SJCRH30 (cell line): ENCODE data around the gene SCN4A. TPM values are rescaled to one million over a fixed set of nuclear protein-coding genes. Genes with fewer than 3 reads are reported as not detected.
"Not testable (repeated sequence)": the region's sequence is repeated elsewhere in the genome, so short reads cannot be mapped to it uniquely, and the experiment has no call there.

Experiments
- DNase-seq, 2 experiments: peaks; one replicate each; pipeline ENCODE4 v3.0.0-alpha.2; 2015 to 2020
- H3K27ac ChIP-seq: fragments of 250-450 bp; sonication (Bioruptor Pico); 2 replicates; pipeline ENCODE4 v1.5.1; 2020; ENCODE audit warnings: mild to moderate bottlenecking, moderate library complexity
- H3K27me3 ChIP-seq: fragments of 250-450 bp; sonication (Bioruptor Pico); 2 replicates; pipeline ENCODE4 v1.5.1; 2020; ENCODE audit warnings: mild to moderate bottlenecking, moderate library complexity
- H3K36me3 ChIP-seq: fragments of 250-450 bp; sonication (Bioruptor Pico); 2 replicates; pipeline ENCODE4 v1.5.1; 2020; ENCODE audit warnings: mild to moderate bottlenecking, moderate library complexity
- H3K4me1 ChIP-seq: fragments of 250-450 bp; sonication (Bioruptor Pico); 2 replicates; pipeline ENCODE4 v1.5.1; 2020; ENCODE audit warnings: mild to moderate bottlenecking, moderate library complexity
- H3K4me3 ChIP-seq: fragments of 250-450 bp; sonication (Bioruptor Pico); 2 replicates; pipeline ENCODE4 v1.5.1; 2020; ENCODE audit warnings: mild to moderate bottlenecking, moderate library complexity
- H3K9me3 ChIP-seq: fragments of 250-450 bp; sonication (Bioruptor Pico); replicated peaks from 2 replicates; pipeline ENCODE4 v1.5.1; 2020; ENCODE audit warnings: mild to moderate bottlenecking, moderate library complexity
- total RNA-seq: library from RNA; depleted of rRNA; stranded (reverse); fragments of >200 nt; shearing (Covaris generic); gene quantifications from 2 replicates; pipeline ENCODE4 v1.2.3, GENCODE V29; 2014; rRNA removed

Gene SCN4A
- 12.4 and 14.3 TPM in 2 replicates for total RNA-seq

DNA sequence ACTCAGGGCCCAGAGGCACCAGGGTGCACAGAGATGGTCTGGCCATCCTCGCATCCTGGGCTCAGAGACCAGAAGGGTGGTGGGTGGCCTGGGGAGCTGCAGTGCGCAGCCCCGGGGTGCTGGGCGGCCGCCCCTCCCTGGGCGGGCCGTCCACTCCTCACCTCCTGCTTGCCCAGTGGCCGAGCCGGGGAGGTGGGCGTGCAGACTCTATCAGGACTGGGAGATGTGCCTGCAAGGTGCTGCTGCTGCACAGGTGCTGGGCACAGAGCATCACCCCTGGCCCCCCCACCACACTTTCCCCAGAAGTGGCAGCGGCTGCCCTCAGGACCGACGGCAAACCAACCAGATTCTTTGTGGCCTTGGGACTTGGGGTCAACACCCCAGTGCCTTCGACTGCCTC is at the start of gene SCN4A:
TSS of gene SCN4A (minus strand) at position 123 of the 400 bp plus-strand sequence. CDS start at position 46, 77 bp downstream.
- Histone ChIP-seq H3K27me3 (no peaks in the 10 kb centered on the region), H3K36me3 (peaks cover 16% of the 10 kb centered on the region; the same call in 1 of the 2 replicates), H3K27ac (no peak within 1 kb of the TSS), H3K4me1 (peaks cover 14% of the 10 kb centered on the region), H3K9me3 (no peaks in the 10 kb centered on the region), H3K4me3 (no peak within 1 kb of the TSS)
- no peak for DNase-seq

- Histone ChIP-seq H3K27me3 (no peaks in the 10 kb centered on the region; the same call in 1 of the 2 replicates), H3K4me3 (no peak within 1 kb of the TSS; the same call in 1 of the 2 replicates), H3K9me3 (no peaks in the 10 kb centered on the region), H3K36me3 (no peaks in the 10 kb centered on the region), H3K4me1 (no peaks in the 10 kb centered on the region; the same call in 1 of the 2 replicates), H3K27ac (no peak within 1 kb of the TSS)
- no peak for DNase-seq
Observed at GRCh38 chr17:64020056-64020766, 47.5 kb upstream of the SCN4A start, which contains the start of gene ICAM2. Gene ICAM2 (minus strand): TSS chr17:64020633. CDS start chr17:64006691, 13,942 bp downstream.

DNA sequence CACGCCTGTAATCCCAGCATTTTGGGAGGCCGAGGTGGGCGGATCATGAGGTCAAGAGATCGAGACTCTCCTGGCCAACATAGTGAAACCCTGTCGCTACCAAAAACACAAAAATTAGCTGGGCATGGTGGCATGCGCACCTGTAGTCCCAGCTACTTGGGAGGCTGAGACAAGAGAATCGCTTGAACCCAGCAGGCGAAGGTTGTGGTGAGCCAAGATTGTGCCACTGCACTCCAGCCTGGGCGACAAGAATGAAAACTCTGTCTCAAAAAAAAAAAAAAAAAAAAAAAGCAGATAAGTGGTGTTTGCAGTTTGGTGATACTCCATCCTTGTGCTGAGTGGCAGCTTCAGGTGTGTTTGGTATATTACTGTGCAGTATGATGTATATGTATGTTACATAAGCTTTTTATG is 46.8 kb upstream of the SCN4A start:
- not testable (repeated sequence) for H3K4me3 ChIP-seq, H3K27ac ChIP-seq, DNase-seq

GRCh38 chr17:64017381-64017980 is 44.8 kb upstream of the SCN4A start:
- Histone ChIP-seq H3K4me3 (no peak overlapping the region), H3K36me3 (no peaks in the 10 kb centered on the region), H3K27me3 (no peaks in the 10 kb centered on the region; the same call in 1 of the 2 replicates), H3K9me3 (no peaks in the 10 kb centered on the region), H3K27ac (no peak overlapping the region), H3K4me1 (no peaks in the 10 kb centered on the region)
- DNase-seq, result no peak

More for the DNA sequence above, 46.8 kb upstream of the SCN4A start:
- not testable (repeated sequence) for H3K36me3 ChIP-seq, H3K9me3 ChIP-seq, H3K4me1 ChIP-seq, H3K27me3 ChIP-seq

DNA sequence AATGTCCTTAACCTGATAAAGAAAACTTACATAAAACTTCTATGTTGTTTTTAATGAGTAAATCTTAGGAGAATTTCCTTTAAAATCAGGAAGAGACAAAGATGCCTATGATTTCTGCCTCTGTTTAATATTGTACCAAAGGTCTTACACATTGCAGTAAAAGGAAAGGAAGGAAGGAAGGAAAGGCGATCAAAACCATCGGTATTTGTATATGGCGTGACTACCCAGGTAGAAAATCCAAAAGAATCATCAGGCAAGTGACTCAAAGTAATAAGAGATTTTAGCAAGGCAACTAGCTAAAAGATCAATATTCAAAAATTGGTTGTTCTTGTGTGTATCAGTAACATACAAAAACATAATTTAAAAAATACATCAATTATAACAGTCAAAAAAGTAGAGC is 44.3 kb upstream of the SCN4A start:
- no peak overlapping the region for H3K4me3 ChIP-seq
- H3K36me3 ChIP-seq, result no peaks in the 10 kb centered on the region
- no peak for DNase-seq
- no peaks in the 10 kb centered on the region; the same call in 1 of the 2 replicates for H3K27me3 ChIP-seq
- H3K4me1 ChIP-seq, result no peaks in the 10 kb centered on the region
- H3K27ac ChIP-seq, result no peak overlapping the region
- H3K9me3 ChIP-seq, result no peaks in the 10 kb centered on the region

- Histone ChIP-seq H3K36me3 (no peaks in the 10 kb centered on the region), H3K4me1 (no peaks in the 10 kb centered on the region), H3K27me3 (no peaks in the 10 kb centered on the region; the same call in 1 of the 2 replicates), H3K9me3 (no peaks in the 10 kb centered on the region), H3K27ac (no peak overlapping the region), H3K4me3 (no peak overlapping the region)
- DNase-seq, result no peak
Observed at GRCh38 chr17:64016231-64016784, 43.6 kb upstream of the SCN4A start.

DNA sequence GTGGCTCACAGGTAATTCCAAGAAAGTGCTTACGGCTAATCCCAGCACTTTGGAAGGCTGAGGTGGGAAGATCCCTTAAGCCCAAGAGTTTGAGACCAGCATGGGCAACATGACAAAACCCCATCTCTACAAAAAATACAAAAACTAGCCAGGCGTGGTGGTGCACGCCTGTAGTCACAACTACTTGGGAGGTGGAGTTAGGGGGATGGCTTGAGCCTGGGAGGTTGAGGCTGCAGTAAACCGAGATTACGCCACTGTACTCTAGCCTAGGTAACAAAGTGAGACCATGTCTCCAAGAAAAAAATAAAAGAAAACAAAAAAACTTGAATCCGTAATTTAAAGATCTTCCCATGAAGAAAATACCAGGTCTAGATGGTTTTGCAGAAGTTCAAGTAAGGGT is 42.7 kb upstream of the SCN4A start:
- H3K27me3 ChIP-seq, result no peaks in the 10 kb centered on the region; the same call in 1 of the 2 replicates
- H3K4me3 ChIP-seq, result no peak overlapping the region
- H3K9me3 ChIP-seq, result no peaks in the 10 kb centered on the region
- H3K27ac ChIP-seq, result no peak overlapping the region
- H3K4me1 ChIP-seq, result no peaks in the 10 kb centered on the region
- H3K36me3 ChIP-seq, result no peaks in the 10 kb centered on the region
- no peak for DNase-seq

GRCh38 chr17:64009571-64010402 is 37.1 kb upstream of the SCN4A start:
- no peaks in the 10 kb centered on the region for H3K36me3 ChIP-seq
- H3K9me3 ChIP-seq, result no peaks in the 10 kb centered on the region
- H3K27me3 ChIP-seq, result no peaks in the 10 kb centered on the region
- H3K4me3 ChIP-seq, result no peak overlapping the region
- H3K4me1 ChIP-seq, result peaks cover 4% of the 10 kb centered on the region
- H3K27ac ChIP-seq, result no peak overlapping the region
- DNase-seq, result no peak

- no peaks in the 10 kb centered on the region for H3K27me3 ChIP-seq
- H3K36me3 ChIP-seq, result no peaks in the 10 kb centered on the region
- no peak overlapping the region for H3K27ac ChIP-seq
- no peak for DNase-seq
- H3K4me3 ChIP-seq, result no peak overlapping the region
- H3K9me3 ChIP-seq, result no peaks in the 10 kb centered on the region
- peaks cover 4% of the 10 kb centered on the region for H3K4me1 ChIP-seq
Observed at GRCh38 chr17:64008830-64009229, 36.1 kb upstream of the SCN4A start.

GRCh38 chr17:64008346-64008745 is 35.6 kb upstream of the SCN4A start:
- peaks cover 4% of the 10 kb centered on the region for H3K4me1 ChIP-seq
- no peak overlapping the region for H3K4me3 ChIP-seq
- no peaks in the 10 kb centered on the region for H3K27me3 ChIP-seq
- no peak for DNase-seq
- H3K9me3 ChIP-seq, result no peaks in the 10 kb centered on the region
- no peak overlapping the region for H3K27ac ChIP-seq
- H3K36me3 ChIP-seq, result no peaks in the 10 kb centered on the region

DNA sequence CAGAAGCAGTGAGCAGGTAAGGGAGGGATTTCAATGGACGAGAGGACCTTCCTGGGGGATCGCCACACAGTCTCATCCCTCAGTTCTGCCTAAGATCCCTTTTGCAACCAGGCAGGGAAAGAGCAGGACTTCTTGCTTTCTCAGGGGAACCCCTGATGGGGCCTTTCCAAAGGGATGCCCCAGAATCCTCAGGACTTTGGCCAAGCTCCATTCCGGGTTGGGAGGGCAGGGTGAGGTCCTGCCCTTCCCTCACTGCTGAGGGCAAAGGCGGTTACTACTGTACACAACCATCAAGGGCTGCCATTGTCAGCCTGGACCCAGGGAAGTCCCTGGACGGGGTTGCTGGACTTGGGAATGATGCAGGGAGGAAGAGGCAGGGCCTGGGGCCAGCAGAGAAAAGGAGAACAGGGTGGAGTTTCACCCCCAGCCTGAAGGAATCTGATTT is 35.1 kb upstream of the SCN4A start:
- no peak for DNase-seq
- Histone ChIP-seq H3K4me1 (peaks cover 4% of the 10 kb centered on the region), H3K9me3 (no peaks in the 10 kb centered on the region), H3K4me3 (no peak overlapping the region), H3K27ac (no peak overlapping the region), H3K36me3 (no peaks in the 10 kb centered on the region), H3K27me3 (no peaks in the 10 kb centered on the region)

GRCh38 chr17:64007089-64007837 is 34.5 kb upstream of the SCN4A start:
- not testable (repeated sequence) for DNase-seq, H3K4me1 ChIP-seq, H3K27ac ChIP-seq, H3K4me3 ChIP-seq, H3K27me3 ChIP-seq, H3K9me3 ChIP-seq, H3K36me3 ChIP-seq

- DNase-seq, result no peak
- H3K9me3 ChIP-seq, result no peaks in the 10 kb centered on the region
- no peak overlapping the region for H3K27ac ChIP-seq
- H3K36me3 ChIP-seq, result no peaks in the 10 kb centered on the region
- H3K27me3 ChIP-seq, result no peaks in the 10 kb centered on the region
- peaks cover 4% of the 10 kb centered on the region for H3K4me1 ChIP-seq
- no peak overlapping the region for H3K4me3 ChIP-seq
Observed at GRCh38 chr17:64006361-64007088, 33.8 kb upstream of the SCN4A start.
